Measurements from ENCODE around the gene LUZP1.

Gene LUZP1

DNA sequence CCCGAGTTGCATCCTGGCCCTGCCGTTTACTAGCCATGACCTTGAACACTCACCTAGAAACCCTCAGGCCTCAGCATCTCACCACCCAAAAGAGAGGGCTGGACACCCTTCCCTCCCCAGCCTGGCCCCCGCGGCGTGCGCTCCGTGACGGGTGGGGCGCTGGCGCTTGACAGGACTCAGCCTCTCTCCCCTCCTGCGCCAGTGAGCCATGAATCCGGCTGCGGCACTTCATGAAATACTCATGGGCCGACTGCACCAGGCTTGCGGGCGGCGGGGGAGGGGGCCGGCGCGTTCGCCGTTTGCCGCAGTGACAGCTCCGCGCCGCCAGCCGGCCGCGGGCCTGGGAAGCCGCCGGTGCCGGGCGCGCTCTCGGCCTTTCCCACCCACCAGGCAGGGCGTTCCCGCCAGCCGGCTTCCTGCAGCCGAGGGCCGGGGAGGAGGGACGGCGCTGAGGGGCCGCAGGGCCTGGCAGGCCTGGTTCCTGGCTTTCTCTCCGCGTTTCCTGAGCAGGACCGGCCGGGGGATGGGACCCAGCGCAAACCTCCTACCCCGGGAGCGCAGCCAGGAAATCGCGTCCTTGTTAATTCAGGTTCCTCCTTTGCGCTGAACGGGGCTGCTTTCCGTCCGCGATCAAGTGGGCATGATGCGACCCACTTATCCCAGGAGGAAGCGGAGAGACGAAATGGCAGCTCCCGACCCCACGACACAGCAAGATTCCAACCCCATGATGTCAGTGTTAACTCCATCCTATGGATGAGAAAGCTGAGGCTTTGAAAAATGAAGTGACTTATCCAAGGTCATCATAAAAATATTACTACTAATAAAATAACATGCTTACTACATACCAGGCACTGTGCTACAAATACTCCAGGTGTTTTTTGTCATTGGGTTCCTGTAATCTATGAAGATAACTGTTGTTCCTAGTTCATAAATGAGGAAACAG lies 9.1 kb upstream of the LUZP1 start:
- TF ChIP-seq GATA1 (IDR thresholded peaks at IDR 0.05; ENCODE audit: low read depth, low read length) (no peak), POLR2A (IDR thresholded peaks at IDR 0.05; ENCODE audit: low read length) (no peak)
- peak in 1 of 2 experiments; percentile 60 for DNase-seq

GRCh38 chr1:23177031-23177430 lies 8.4 kb upstream of the LUZP1 start:
- DNase-seq: no peak
- no peak for TF ChIP-seq GATA1 (IDR thresholded peaks at IDR 0.05; ENCODE audit: low read depth, low read length)
- TF ChIP-seq POLR2A (IDR thresholded peaks at IDR 0.05; ENCODE audit: low read length): no peak

DNA sequence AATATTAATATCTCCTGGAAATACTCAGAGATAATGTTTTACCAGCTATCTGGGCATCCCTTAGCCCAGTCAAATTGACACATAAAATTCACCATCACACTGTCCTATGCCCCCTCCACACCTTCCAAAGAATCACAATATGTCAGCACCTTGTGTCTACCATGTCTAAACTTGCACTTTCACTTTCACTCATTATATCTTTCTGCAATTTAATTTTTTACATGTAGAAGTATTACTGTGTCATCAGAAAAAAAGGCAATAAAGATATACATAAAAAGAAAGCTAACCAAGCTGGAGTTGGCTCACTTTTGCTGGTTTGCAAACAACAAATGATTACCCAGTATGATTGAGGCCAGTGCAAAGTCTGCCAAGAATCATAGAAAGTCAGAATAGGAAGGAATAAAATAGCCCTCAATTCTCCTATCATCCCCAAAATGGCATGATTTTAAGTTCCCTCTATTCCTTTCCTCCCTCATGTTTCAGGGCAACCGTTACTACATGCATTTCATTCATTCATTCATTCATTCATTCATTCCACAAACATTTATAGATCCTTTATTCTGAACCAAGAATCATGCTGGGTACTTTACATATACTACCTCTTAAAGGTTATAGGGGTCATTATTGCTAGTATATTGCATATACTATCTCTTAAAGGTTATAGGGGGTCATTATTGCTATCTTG lies 5.9 kb upstream of the LUZP1 start:
- DNase-seq: no peak
- TF ChIP-seq POLR2A (IDR thresholded peaks at IDR 0.05; ENCODE audit: low read length) (no peak), GATA1 (IDR thresholded peaks at IDR 0.05; ENCODE audit: low read depth, low read length) (no peak)

DNA sequence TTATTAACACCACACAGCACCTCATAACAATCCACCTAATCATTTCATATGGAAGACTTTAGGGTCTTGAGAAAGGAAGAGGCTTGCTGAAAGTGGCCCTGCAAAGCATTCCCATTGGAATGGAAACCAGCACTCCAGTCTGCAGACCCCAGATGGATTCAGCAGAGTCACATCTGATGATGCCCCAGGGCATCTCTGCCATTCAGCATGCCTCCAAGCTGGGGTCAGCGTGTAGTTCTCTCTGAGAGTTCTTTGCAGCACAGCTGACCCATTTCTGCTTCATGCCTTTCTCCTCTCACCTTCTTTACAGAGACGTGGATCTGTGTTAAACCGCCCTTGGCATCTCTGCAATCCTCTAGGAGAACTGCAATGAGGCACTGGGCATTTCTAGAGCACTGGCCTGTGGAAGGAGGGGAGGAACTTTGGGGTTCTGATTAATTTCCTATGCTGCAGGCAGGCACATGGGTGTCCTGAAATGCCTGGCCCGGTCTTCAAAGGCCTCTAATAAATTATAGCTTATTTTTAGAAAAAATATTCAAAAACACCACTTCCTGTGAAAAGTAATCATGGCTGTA lies 2.6 kb upstream of the LUZP1 start:
- DNase-seq: no peak
- no peak for TF ChIP-seq POLR2A (IDR thresholded peaks at IDR 0.05; ENCODE audit: low read length)
- TF ChIP-seq GATA1 (IDR thresholded peaks at IDR 0.05; ENCODE audit: low read depth, low read length): no peak

- DNase-seq: peak in 1 of 2 experiments; percentile 20
- TF ChIP-seq GATA1 (IDR thresholded peaks at IDR 0.05; ENCODE audit: low read depth, low read length) (no peak), POLR2A (IDR thresholded peaks at IDR 0.05; ENCODE audit: low read length) (peak; percentile 56)
Observed at GRCh38 chr1:23169727-23170335, 1.2 kb upstream of the LUZP1 start.

DNA sequence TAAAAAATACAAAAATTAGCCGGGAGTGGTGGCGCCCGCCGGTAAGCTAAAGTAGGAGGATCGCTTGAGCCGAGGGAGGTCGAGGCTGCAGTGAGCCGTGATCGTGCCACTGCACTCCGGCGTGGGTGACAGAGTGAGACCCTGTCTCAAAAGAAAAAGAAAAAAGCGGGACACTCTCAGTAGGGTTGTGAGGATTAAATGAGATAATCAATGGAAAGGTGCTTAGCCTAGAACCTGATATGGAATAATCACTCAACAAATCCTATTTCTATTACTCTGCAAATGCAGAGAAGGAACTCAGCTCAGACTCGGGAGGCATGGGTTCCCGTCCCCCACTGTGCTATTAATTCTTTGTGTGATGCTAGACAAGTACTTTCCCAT lies 529 bp upstream of the LUZP1 start:
- no peak for DNase-seq
- TF ChIP-seq POLR2A (IDR thresholded peaks at IDR 0.05; ENCODE audit: low read length) (no peak), GATA1 (IDR thresholded peaks at IDR 0.05; ENCODE audit: low read depth, low read length) (no peak)

- DNase-seq: peak in 1 of 2 experiments; percentile 55
- TF ChIP-seq POLR2A (IDR thresholded peaks at IDR 0.05; ENCODE audit: low read length): no peak
- no peak for TF ChIP-seq GATA1 (IDR thresholded peaks at IDR 0.05; ENCODE audit: low read depth, low read length)
Observed at GRCh38 chr1:23168079-23168444, 594 bp downstream of the LUZP1 start.

DNA sequence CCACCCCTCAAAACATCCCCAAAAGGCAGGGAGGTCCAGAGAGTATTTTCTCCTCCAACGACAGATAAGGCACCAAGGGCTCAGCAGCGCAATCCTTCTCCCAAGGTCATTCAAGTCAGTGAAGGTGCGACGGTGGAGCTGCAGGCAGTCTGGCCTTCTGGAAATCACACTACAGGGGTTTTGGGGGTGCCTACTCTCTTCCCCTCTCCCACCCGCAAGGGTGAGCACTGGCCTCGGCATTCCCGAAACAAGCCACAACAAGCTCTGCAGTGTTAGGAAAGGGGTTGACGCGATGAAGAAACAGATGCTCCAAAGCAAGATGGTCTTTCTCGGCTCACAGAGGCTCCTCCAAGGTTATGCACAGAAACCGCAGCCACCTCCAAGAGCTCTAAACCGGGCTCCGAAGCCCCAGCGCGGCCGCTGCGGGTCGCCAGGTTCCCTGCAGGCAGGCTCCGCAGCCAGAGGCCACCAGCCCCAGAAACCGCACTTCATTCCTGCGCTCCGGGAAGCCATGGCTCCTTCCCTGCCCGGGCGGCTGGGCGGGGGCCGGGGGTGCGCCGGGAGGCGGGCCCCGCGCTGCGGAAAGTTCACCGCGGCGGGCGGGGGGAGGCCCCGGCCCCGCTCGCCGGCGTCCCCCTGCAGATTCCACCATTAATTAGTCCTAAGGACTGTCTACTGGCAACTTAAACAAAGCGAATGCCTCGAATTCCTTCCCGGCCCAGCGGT lies 1.1 kb downstream of the LUZP1 start:
- TF ChIP-seq POLR2A (IDR thresholded peaks at IDR 0.05; ENCODE audit: low read length) (no peak), GATA1 (IDR thresholded peaks at IDR 0.05; ENCODE audit: low read depth, low read length) (no peak)
- peak in 1 of 2 experiments; percentile 54 for DNase-seq

DNA sequence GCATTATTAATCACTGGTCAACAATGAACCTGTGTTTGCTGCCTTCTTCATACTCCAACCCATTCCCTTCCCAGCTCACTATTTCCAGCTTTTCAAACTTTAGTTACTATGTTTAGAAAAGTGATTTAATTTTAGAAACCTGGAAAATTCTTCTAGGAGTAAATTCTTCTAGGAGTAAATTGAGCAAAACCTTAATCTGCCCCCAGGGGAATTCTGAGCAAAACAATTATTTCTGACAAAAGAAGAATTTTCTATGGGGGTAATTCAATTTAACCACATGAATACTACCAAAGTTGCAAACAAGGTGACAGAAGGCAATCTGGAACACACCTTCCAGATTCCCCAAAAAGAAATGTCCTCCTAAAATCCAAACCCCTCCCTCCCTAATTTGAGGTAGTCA lies 1.8 kb downstream of the LUZP1 start:
- DNase-seq: no peak
- TF ChIP-seq POLR2A (IDR thresholded peaks at IDR 0.05; ENCODE audit: low read length) (no peak), GATA1 (IDR thresholded peaks at IDR 0.05; ENCODE audit: low read depth, low read length) (no peak)

DNA sequence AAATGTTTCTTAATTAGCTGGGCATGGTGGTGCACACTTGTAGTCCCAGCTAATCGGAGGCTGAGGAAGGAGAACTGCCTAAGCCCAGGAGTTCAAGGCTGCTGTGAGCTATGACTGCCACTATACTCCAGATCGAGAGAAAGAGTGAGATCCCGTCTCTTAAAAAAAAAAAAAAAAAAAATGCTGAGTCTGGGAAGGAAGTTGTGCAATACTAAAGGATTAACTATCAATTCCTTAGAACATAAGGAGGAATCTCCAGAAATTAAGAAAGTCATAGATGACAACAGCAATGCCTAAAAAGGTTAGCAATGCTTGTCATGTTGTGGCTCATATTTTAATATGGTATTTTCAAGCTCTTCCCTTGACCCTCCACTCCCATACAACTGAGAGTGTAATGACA lies 5.3 kb downstream of the LUZP1 start:
- TF ChIP-seq GATA1 (IDR thresholded peaks at IDR 0.05; ENCODE audit: low read depth, low read length): no peak
- no peak for TF ChIP-seq POLR2A (IDR thresholded peaks at IDR 0.05; ENCODE audit: low read length)
- DNase-seq: no peak

DNA sequence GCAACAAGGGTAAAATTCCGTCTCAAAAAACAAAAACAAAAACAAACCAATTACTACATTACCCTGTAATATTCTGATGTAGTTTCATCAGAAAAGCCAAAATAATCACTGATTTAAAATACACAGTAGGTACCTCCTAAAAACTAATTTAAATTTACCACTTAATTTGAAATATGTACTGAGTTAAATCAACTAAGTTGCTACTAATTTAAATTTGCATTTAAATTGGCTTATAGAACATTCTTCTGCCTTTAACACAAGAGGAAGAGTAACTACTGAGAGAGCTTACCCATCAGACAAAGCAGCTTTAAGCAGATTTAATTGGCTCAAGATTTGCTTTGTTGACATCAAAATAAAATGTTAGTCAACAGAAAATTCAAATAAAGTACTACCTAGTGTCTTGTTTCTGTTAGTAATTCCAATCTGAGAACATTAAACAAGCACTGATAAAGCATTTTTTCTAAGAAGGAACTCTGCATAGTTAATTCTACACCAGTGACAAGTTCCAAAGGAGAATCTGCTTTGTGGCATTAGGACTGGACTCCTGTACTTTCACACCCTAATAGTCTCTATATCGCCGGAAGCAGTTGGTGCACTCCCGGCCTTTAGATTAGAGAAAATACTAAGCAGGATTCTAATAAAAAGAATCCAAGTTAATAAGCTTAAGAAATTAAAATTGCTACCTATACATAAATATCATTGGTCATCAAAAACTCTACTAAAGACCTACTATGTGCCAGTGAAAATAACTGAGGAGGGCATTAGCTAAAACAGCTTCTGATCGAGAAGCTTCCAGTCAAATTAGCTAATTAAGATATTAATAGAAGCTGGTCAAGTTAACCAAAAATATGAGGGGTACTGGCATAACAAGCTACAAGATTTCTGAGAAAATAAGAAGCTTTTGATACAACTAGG lies 8.4 kb downstream of the LUZP1 start:
- TF ChIP-seq GATA1 (IDR thresholded peaks at IDR 0.05; ENCODE audit: low read depth, low read length): no peak
- no peak for TF ChIP-seq POLR2A (IDR thresholded peaks at IDR 0.05; ENCODE audit: low read length)
- DNase-seq: no peak

GRCh38 chr1:23156940-23157339 lies 11.7 kb downstream of the LUZP1 start:
- TF ChIP-seq POLR2A (IDR thresholded peaks at IDR 0.05; ENCODE audit: low read length) (no peak), GATA1 (IDR thresholded peaks at IDR 0.05; ENCODE audit: low read depth, low read length) (no peak)
- DNase-seq: no peak

Data from erythroblast (primary cell).